HEK293 (cell line): ENCODE data around the gene SHMT2.

Experiments used
- CTCF ChIA-PET: fragments of 350-600 bp; formaldehyde crosslinking; extraction: SDS; loops from one replicate; lab custom pipeline; 2021; ENCODE audit warnings: antibody characterized with exemption; lab: Yijun Ruan, JAX
- POLR2A ChIA-PET: fragments of 300-600 bp; formaldehyde crosslinking; extraction: SDS; loops from one replicate; lab custom pipeline; 2020; ENCODE audit warnings: antibody characterized with exemption, inconsistent platforms; lab: Yijun Ruan, JAX
- H3K27ac ChIP-seq: fragments of 200-500 bp; sonication (Bioruptor generic); 2 replicates; pipeline ENCODE4 v1.5.1; 2014; ENCODE audit warnings: low read depth, low read length, control low read depth, inconsistent platforms; ENCODE audit errors: extremely low read depth
- H3K36me3 ChIP-seq, 2 experiments: fragments of 200-500 bp in 1 of 2; sonication (Bioruptor generic) in 1 of 2; 1 replicate in 1 of 2; 2 replicates in 1 of 2; pipeline ENCODE4 v1.5.1; 2014 to 2017; ENCODE audit warnings: inconsistent platforms in 2 of 2, low read length in 2 of 2; ENCODE audit not compliant: control insufficient read depth in 2 of 2, insufficient read depth in 1 of 2
- H3K4me1 ChIP-seq: fragments of 200-500 bp; sonication (Bioruptor generic); 2 replicates; pipeline ENCODE4 v1.5.1; 2014; ENCODE audit warnings: mild to moderate bottlenecking, low read length, inconsistent platforms; ENCODE audit not compliant: control insufficient read depth, insufficient read depth
- H3K4me3 ChIP-seq: 2 replicates; pipeline ENCODE4 v1.5.1; 2011; ENCODE audit warnings: low read depth, mild to moderate bottlenecking, control low read depth, low read length, moderate library complexity
- H3K9me3 ChIP-seq: fragments of 200-500 bp; sonication (Bioruptor generic); 2 replicates; pipeline ENCODE4 v1.5.1; 2014; ENCODE audit warnings: low read depth, low read length, inconsistent platforms; ENCODE audit not compliant: control insufficient read depth, insufficient read depth
- BCL11B ChIP-seq: fragments of 450-650 bp; formaldehyde crosslinking; IDR thresholded peaks from 2 replicates; pipeline ENCODE4 v1.5.1; 2016; ENCODE audit warnings: low read depth, missing biosample characterization, missing genetic modification characterization
- BCL6B ChIP-seq: fragments of 450-650 bp; formaldehyde crosslinking; IDR thresholded peaks from 2 replicates; pipeline ENCODE4 v1.5.1; 2017; ENCODE audit warnings: missing biosample characterization, missing genetic modification characterization
- GLI2 ChIP-seq: fragments of 450-650 bp; formaldehyde crosslinking; IDR thresholded peaks from 2 replicates; pipeline ENCODE4; 2017; ENCODE audit warnings: missing biosample characterization, missing genetic modification characterization, low read depth, borderline replicate concordance
- KLF10 ChIP-seq: fragments of 450-650 bp; IDR thresholded peaks from 2 replicates; pipeline ENCODE4 v1.5.1; 2018; ENCODE audit warnings: missing biosample characterization, mild to moderate bottlenecking, missing genetic modification characterization
- SP3 ChIP-seq: fragments of 450-650 bp; formaldehyde crosslinking; IDR thresholded peaks from 2 replicates; pipeline ENCODE4 v1.5.1; 2016; ENCODE audit warnings: missing biosample characterization, missing genetic modification characterization
- TCF7L2 ChIP-seq: IDR thresholded peaks from 2 replicates; pipeline ENCODE4 v1.6.1; 2011; ENCODE audit warnings: low read depth, mild to moderate bottlenecking, inconsistent platforms, low read length, moderate library complexity, borderline replicate concordance
- ZBTB6 ChIP-seq: fragments of 450-650 bp; formaldehyde crosslinking; IDR thresholded peaks from 2 replicates; pipeline ENCODE4 v1.5.1; 2017; ENCODE audit warnings: missing biosample characterization, missing genetic modification characterization
- ZNF302 ChIP-seq: fragments of 450-650 bp; formaldehyde crosslinking; IDR thresholded peaks from 2 replicates; pipeline ENCODE4 v1.5.1; 2016; ENCODE audit warnings: missing biosample characterization, missing genetic modification characterization, low read depth
- ZNF324 ChIP-seq: fragments of 450-650 bp; formaldehyde crosslinking; IDR thresholded peaks from 2 replicates; pipeline ENCODE4 v1.5.1; 2016; ENCODE audit warnings: missing biosample characterization, missing genetic modification characterization
- ZNF335 ChIP-seq: fragments of 450-650 bp; formaldehyde crosslinking; conservative IDR thresholded peaks from 2 replicates; pipeline ENCODE4 v1.5.1; 2016; ENCODE audit warnings: missing biosample characterization, missing genetic modification characterization
- ZNF366 ChIP-seq: fragments of 450-650 bp; formaldehyde crosslinking; conservative IDR thresholded peaks from 2 replicates; pipeline ENCODE4 v1.5.1; 2016; ENCODE audit warnings: missing biosample characterization, missing genetic modification characterization
- ZNF473 ChIP-seq: fragments of 450-650 bp; formaldehyde crosslinking; IDR thresholded peaks from 2 replicates; pipeline ENCODE4 v1.5.1; 2017; ENCODE audit warnings: missing biosample characterization, missing genetic modification characterization
- ZNF513 ChIP-seq: fragments of 450-650 bp; IDR thresholded peaks from 2 replicates; pipeline ENCODE4 v1.5.1; 2018; ENCODE audit warnings: missing biosample characterization, missing genetic modification characterization
- ZNF596 ChIP-seq: fragments of 450-650 bp; IDR thresholded peaks from 2 replicates; pipeline ENCODE4 v1.5.0; 2018; ENCODE audit warnings: missing biosample characterization, mild to moderate bottlenecking, missing genetic modification characterization, moderate library complexity
- ZNF626 ChIP-seq: fragments of 450-650 bp; sonication (Bioruptor Pico); formaldehyde crosslinking; IDR thresholded peaks from 2 replicates; pipeline ENCODE4 v1.5.1; 2018; ENCODE audit warnings: missing biosample characterization, missing genetic modification characterization, inconsistent platforms
- ZNF664 ChIP-seq: fragments of 450-650 bp; formaldehyde crosslinking; IDR thresholded peaks from 2 replicates; pipeline ENCODE4 v1.5.1; 2016; ENCODE audit warnings: missing biosample characterization, missing genetic modification characterization
- ZNF701 ChIP-seq: fragments of 450-650 bp; formaldehyde crosslinking; IDR thresholded peaks from 2 replicates; pipeline ENCODE4 v1.5.1; 2016; ENCODE audit warnings: missing biosample characterization, missing genetic modification characterization
- ZNF785 ChIP-seq: fragments of 450-650 bp; formaldehyde crosslinking; IDR thresholded peaks from 2 replicates; pipeline ENCODE4 v1.5.1; 2016; ENCODE audit warnings: missing biosample characterization, missing genetic modification characterization
- ZNF830 ChIP-seq: fragments of 450-650 bp; IDR thresholded peaks from 2 replicates; pipeline ENCODE4 v1.5.0; 2018; ENCODE audit warnings: missing biosample characterization, missing genetic modification characterization, low read depth, mild to moderate bottlenecking, moderate library complexity
- ZSCAN18 ChIP-seq: fragments of 450-650 bp; formaldehyde crosslinking; IDR thresholded peaks from 2 replicates; pipeline ENCODE4 v1.5.1; 2016; ENCODE audit warnings: missing biosample characterization, missing genetic modification characterization
- ZSCAN30 ChIP-seq: fragments of 450-650 bp; IDR thresholded peaks from 2 replicates; pipeline ENCODE4 v1.5.1; 2018; ENCODE audit warnings: missing biosample characterization, mild to moderate bottlenecking, missing genetic modification characterization, moderate library complexity
- ZXDB ChIP-seq: fragments of 450-650 bp; formaldehyde crosslinking; IDR thresholded peaks from 2 replicates; pipeline ENCODE4 v1.5.1; 2016; ENCODE audit warnings: missing biosample characterization, missing genetic modification characterization

Gene SHMT2

GRCh38 chr12:57248934-57249742 is 19.6 kb downstream of the SHMT2 start:
- Histone ChIP-seq H3K9me3 (no peaks in the 10 kb centered on the region), H3K36me3 (peaks cover 0 to 3% of the 10 kb centered on the region in 2 experiments; a peak in 2 of 3 replicates), H3K4me1 (0 out of 2 replicates have a peak, but pooled peaks cover 4% of the 10 kb centered on the region), H3K4me3 (no peak overlapping the region), H3K27ac (no peak overlapping the region)
- no peak for TF ChIP-seq ZNF366
- TF ChIP-seq BCL11B (tag by site-specific recombination): no peak
- peak; percentile 83 for TF ChIP-seq ZNF513 (tag by site-specific recombination)
- no peak for TF ChIP-seq ZNF701 (tag by site-specific recombination)
- TF ChIP-seq ZBTB6 (tag by site-specific recombination): no peak
- no peak for TF ChIP-seq SP3
- no peak for TF ChIP-seq ZNF302 (tag by site-specific recombination)
- ChIA-PET POLR2A (interaction anchor here (0.6 kb wide), 1 partner anchor 242 kb away, joined by 8 read pairs; no protein-coding TSS in a partner anchor), CTCF (interaction anchor here (0.7 to 3.3 kb wide), 8 partner anchors 9 to 214 kb away, joined by 3 to 19 read pairs (median 5); no protein-coding TSS in a partner anchor)

- ChIA-PET CTCF (interaction anchor here (0.7 to 3.3 kb wide), 8 partner anchors 11 to 202 kb away, joined by 3 to 19 read pairs (median 3); no protein-coding TSS in a partner anchor), POLR2A (interaction anchor here (0.6 kb wide), 1 partner anchor 15 kb away, joined by 3 read pairs; no protein-coding TSS in a partner anchor)
- 0 out of 2 replicates have a peak, but pooled peaks cover 4% of the 10 kb centered on the region for H3K4me1 ChIP-seq
- TF ChIP-seq ZNF626: no peak
- no peak for TF ChIP-seq ZNF701 (tag by site-specific recombination)
- TF ChIP-seq BCL6B (tag by site-specific recombination): no peak
- TF ChIP-seq ZNF473 (tag by site-specific recombination): no peak
- no peak for TF ChIP-seq ZNF335
- no peak for TF ChIP-seq KLF10 (tag by site-specific recombination)
- no peak for TF ChIP-seq GLI2 (tag by site-specific recombination)
- TF ChIP-seq TCF7L2: no peak
- no peak for TF ChIP-seq ZXDB (tag by site-specific recombination)
- TF ChIP-seq ZNF596: no peak
- no peak for TF ChIP-seq ZNF664 (tag by site-specific recombination)
- TF ChIP-seq ZNF785 (tag by site-specific recombination): no peak
- no peak for TF ChIP-seq ZSCAN18 (tag by site-specific recombination)
- no peak for TF ChIP-seq ZSCAN30
- TF ChIP-seq ZNF830 (tag by site-specific recombination): no peak
- no peak for TF ChIP-seq ZNF324 (tag by site-specific recombination)
- H3K4me3 ChIP-seq: no peak overlapping the region
- no peak overlapping the region for H3K27ac ChIP-seq
- H3K9me3 ChIP-seq: no peaks in the 10 kb centered on the region
- H3K36me3 ChIP-seq: peaks cover 0 to 14% of the 10 kb centered on the region in 2 experiments; a peak in 2 of 3 replicates
These were observed 21.0 kb downstream of the SHMT2 start for GRCh38 chr12:57250541-57250940.
